ENCODE results near the gene FEM1B.

The FEM1B gene

DNA sequence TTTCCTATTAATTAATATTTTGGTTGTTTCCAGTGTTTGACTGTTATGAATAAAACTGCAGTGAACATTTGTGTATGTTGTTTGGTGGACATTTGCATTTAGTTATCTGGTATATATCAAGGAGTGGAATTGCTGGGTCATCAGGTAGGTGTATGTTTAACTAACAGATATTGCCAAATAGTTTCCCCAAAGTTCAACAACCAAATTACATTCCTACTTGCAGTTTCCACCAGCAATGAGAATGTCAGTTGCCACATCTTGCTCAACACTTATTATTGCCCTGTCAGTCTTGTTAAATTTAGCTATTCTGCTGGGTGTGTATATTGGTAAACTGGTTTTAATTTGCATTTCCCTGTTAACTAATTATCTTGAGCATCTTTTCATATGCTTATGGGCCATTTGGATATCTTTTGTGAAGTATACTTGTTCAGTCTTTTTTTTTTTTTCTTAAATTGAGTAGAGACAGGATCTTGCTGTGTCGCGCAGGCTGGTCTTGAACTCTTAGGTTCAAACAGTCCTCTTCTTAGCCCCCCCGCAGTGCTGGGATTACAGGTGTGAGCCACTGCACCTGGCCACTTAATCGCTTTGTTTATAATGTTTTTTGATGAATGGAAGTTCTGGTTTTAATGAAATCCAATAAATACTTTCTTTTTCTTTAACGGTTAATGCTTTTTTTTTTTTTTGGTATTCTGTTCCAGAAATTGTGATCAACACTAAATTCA is 7.9 kb downstream of the FEM1B start:
- DNase-seq (ENCODE audit: low read depth in 2 of 2) = no peak

DNA sequence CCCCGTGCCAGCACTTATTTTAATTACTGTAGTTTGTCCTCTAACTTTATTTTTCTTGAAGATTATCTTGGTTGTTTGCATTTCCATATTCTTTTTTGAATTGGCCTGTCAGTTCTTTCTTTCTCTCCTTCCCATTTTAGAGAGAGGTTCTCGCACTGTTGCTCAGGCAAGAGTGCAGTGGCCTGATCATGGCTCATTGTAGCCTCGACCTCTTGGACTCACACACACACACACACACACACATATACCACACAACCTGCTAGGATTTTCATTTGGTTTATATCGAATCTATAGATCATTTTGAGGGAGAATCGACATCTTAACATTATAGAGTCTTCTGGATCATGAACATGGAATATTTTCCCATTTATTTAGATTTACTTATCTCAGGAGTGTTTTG is 8.7 kb downstream of the FEM1B start:
- DNase-seq (ENCODE audit: low read depth in 2 of 2) = no peak

DNA sequence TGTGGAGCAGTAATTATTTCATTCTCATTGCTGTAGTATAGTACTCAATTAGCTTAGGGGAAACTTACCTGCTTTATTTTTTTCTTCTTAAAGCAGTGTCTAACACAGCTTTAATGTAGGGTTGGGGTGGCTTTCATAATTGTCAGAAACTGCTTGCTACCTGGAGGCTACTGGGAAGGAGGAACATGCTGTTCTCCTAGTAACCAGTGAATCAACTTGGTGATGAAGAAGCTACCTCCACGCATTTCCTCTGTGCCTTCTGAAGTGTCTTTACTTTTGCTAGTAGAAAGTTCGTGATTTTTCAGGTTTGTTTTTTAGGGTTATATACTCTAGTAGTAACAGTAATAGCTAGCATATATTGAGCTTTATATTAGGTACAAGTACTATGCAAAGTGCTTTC is 11.5 kb downstream of the FEM1B start:
- no peak for DNase-seq (ENCODE audit: low read depth in 2 of 2)

DNA sequence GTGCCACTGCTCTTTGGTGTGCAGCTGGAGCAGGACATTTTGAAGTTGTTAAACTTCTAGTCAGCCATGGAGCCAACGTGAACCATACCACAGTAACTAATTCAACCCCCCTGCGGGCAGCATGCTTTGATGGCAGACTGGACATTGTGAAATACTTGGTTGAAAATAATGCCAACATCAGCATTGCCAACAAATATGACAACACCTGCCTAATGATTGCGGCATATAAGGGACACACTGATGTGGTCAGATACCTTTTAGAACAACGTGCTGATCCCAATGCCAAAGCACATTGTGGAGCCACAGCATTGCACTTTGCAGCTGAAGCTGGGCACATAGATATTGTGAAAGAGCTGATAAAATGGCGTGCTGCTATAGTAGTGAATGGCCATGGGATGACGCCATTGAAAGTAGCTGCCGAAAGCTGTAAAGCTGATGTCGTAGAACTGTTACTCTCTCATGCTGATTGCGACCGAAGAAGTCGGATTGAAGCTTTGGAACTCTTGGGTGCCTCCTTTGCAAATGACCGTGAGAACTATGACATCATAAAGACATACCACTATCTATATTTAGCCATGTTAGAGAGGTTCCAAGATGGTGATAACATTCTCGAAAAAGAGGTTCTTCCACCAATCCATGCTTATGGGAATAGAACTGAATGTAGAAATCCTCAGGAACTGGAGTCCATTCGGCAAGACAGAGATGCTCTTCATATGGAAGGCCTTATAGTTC is 12.2 kb downstream of the FEM1B start:
- no peak for DNase-seq (ENCODE audit: low read depth in 2 of 2)

DNA sequence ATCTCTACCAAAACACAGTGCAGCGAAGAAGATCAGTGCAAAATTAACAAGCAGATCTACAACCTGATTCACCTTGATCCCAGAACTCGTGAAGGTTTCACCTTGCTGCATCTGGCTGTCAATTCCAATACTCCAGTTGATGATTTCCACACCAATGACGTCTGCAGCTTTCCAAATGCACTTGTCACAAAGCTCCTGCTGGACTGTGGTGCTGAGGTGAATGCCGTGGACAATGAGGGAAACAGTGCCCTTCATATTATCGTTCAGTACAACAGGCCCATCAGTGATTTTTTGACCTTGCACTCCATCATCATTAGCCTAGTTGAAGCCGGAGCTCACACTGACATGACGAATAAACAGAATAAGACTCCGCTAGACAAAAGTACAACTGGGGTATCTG is 13.2 kb downstream of the FEM1B start:
- DNase-seq (ENCODE audit: low read depth in 2 of 2) = no peak

DNA sequence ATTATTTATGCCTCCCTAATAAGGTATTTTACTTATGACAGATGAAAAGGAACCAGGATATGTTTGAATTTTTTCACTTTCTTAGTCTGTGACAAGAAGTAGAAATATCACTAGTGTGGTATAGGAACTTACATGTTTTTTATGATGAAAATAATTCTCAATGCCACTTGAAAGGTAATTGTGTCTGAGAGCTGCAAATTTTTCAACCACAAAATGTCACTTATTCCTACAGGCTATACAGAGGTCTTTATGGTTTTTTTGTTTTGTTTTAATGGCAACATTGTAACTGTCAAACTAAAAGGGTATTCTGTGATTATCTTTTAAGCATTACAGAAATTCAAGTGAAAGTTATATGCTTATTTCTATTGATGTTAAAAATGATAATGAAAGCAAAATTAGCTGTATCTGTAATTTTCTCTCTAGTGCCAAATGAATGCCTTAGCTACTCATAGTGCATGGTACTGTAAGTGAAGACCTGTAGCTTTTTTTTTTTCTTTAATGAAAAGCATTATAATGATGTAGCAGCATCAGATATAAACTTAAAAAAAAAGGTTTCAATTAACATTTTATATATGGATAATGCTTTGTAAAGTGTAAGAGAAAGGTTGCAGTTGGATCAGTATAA is 14.7 kb downstream of the FEM1B start:
- no peak for DNase-seq (ENCODE audit: low read depth in 2 of 2)

DNA sequence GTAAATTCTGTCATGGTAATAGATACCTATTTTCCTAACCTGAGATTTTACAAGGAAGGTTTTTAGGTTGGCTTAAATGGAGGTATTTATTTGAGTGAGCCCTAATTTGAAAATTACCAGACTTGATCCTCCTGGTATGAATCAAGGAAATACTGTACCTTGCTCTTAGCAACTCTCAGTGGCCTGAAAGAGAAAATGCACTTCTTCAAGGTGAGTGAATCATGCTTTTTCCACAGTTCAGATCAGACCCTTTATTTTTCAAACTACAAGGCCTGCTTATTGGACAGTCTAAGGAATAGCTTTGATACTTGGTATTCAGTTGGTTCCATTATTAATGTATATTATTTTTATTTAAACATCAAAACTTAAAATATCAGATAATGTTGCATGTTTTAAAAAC is 15.4 kb downstream of the FEM1B start:
- DNase-seq (ENCODE audit: low read depth in 2 of 2) = no peak

DNA sequence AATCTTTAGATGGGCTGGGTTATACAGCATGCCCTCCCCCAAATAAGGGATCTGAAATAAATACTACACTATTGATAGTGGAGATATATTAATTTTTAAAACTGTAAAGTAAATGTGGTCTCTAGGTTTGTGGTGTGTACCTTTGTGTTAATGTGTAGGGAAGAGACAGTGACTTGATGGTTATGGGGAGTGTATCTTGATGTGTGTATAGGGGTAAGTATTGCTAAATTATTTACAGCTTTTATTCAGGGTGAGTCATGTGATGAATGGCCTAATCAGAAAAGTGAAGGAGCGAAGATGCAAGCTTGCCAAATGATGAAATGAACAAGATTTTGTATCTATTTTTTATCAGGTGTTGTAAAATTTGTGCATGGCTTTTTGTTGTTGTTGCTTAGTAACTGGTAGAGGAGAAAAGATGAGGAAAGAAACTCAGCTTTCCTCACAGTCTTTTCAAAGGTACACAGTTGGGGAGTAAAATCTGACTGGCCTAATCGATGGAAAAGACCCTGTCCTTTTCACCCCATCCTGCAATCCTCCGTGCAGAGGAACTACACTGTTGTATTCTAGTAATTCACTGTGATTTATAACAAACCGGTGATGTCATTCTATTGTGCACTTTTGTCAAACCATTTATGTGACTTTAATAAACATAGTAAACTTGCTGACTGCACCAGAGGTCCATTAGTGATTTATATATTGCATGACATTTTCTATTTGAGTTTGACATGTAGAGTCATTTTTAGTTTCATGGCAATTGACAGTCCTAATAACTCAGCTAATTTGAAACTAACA is 17.7 kb downstream of the FEM1B start:
- DNase-seq (ENCODE audit: low read depth in 2 of 2) = no peak

DNA sequence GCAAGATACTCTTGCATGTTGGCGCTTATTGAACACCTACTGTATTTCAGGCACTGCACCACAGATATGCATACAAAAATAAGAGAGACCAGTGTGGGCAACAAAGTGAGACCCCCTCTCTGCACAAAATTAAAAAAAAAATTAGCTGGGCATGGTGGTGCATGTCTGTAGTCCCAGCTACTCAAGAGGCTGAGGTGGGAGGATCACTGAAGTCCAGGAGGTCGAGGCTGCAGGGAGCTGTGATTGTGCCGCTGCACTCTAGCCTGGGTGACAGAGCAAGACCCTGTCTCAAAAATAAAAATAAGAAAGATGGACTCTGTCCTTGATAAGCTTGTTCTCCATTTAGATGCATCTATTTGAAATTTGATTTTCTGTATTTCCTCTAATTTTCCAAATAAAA is 20.8 kb downstream of the FEM1B start:
- DNase-seq (ENCODE audit: low read depth in 2 of 2) = no peak

DNA sequence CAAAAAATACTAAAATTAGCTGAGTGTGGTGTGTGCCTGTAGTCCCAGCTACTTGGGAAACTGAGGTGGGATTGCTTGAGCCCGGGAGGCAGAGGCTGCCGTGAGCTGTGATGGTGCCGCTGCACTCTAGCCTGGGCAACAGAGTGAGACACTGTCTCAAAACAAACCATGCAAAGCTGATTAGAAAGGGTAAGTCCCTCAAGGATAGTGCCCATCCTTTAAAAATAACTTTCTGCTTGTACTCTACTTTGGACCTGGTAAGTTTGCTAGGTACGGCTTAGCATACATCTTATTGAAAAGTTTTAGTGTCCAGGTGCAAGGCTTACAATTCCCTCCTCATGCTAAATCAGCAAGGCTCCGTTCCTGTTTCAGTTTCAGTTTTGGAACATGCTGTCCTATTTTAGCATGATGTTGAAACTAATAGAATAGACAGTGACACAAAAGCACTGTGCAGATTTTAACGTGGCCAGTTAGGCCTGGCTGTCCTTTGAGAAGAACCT is 21.4 kb downstream of the FEM1B start:
- DNase-seq (ENCODE audit: low read depth in 2 of 2) = no peak

DNA sequence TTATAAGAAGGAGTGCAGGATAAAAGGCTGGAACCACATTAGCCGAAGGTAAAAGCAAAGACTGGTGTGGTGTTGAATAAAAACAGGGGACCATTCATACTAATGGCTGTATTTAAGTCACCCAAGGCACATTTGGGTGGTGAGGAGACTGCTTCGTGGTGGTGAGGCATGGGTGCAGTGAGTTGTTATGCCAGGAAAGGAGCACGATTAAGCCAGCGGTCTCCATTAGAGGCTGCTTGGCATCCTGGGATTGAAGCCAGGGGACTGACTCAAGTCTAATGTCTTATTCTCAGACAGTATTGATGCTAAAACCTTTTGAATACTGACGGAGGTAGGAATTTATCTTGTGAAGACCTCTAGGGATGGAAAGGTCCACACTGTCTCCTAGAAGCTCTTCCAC is 21.9 kb downstream of the FEM1B start:
- DNase-seq (ENCODE audit: low read depth in 2 of 2) = no peak

DNA sequence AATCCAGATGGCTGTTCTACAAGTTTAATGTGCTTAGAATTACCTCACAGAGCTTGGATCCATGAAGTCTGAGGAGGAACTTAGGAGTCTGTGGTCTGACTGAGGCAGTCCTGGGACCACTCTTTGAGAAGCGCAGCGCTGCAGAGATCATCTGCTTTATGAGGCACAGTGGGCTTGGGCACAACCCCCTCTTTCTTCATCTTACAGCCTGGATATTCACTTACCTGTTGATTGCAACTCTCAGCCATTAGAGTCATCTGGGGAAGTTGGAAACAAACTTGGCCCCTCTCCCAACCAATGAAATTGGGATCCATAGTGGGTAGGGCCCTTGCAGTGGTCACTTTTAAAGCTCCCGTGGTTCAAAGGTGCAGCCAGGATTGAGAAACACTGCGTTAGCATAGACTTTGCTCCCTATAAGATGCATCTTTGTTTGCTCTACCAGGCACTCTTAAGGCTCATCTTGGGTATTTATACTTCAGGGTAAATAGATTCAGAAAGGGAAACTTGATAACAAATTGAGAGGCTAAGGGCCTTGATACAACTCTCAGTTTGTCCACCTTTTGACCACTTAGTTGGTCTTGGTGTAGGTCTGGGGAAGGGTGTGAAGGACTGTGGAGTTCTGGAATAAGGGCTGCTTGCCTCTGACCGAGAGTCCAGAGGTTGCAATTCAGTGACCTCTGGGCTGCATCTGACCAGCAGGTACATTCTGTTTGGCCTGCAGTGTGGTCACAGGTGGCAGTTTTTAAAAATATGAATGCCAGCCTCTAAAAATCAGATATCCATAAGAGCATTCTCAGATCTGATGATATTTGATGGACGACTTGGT is 22.8 kb downstream of the FEM1B start:
- DNase-seq (ENCODE audit: low read depth in 2 of 2) = no peak

DNA sequence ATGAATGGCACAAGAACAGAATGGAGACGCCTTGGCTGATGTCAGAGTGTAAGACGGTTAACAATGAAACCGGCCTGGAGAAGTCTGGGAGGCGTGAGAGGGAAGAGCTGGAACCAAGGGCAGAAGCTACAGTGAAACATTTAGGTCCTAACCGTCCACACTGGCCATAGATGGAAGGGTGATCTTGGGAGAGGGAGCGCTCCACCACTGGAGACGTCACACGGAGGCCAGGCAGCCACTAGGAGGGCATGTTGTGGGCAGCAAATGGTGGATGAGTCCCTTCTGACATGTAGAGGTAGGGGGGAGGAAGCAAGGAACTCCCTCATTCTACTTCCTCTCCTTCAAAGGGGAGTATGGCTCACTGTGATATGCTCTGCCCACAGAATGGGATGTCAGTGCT is 23.8 kb downstream of the FEM1B start:
- no peak for DNase-seq (ENCODE audit: low read depth in 2 of 2)

DNA sequence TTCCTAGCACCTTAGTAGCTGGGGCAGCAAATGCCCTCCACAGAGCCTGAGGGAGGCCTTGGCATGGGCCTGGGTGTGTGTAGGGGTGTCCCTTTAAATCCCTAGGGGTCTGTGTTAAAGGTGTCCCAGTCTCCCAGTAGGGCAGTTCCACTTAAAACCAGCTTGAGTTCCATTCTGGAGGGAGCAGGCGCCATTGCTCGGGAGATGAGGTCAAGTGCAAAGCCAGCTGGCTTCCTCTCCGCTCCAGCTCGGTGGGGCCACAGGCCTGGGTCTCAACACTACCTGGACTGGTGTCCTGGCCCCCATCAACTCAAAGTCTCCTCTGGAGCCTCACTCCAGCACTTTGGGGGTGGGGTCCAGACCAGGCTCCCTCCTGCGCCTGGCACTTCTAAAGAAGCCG is 25.2 kb downstream of the FEM1B start:
- no peak for DNase-seq (ENCODE audit: low read depth in 2 of 2)

DNA sequence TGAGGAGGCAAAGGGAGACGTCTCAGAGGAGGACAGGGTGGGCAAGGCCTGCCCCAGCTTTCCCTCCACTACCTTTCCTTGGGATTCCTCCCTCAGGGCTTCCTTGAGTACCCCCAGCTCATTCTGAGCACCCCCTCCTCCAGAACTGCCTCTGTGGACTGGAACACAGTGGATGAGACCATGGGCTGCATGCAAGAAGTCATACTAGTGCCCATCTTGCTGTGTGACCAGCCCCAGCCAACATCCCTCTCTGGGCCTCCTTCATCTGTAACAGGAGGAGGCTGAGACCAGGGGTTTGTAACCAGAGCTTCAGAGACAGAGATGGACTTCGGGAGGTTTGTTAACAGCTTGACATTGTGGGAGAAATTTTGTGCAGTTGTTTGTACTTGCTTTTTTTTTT is 25.6 kb downstream of the FEM1B start:
- no peak for DNase-seq (ENCODE audit: low read depth in 2 of 2)

DNA sequence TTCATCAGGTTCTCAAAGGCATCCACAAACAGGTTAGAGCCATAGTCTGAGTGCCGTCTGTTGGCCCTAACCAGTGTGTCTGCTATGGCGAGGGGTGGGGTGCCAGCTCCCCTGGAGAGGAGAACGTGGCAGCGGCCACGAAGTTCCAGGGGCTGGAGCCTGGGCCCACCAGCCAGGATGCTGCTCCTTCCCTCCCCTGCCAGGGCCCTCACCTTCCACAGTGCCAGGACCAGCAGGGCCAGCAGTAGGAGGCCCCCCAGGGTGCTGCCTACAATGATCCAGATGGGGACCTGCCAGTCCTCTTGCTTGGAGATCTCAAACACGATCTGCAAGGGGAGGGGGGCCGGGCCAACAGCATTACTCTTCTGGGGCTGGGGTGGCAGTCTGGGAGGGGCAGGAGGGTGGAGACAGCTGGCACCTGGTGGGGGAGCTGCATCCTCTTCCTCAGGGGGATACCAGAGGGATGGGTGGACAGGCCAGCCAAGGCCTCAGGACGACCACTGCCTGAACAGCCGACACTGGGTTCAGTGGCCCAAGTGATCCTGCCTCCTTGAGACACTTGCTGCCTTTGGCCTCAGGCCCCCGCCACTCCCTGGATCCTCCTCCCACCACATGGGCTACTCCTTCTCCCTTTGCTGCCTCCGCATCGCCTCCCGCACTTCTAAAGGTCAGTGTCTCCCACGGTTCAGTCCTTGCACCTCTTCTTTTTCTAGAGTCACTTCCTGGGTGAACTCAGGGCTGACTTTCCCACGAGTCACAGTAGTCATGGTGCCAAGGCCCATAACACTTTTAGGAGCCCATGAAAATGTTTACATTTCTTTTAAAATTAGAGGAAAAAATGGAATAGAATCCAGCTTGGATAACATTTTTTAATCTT is 26.3 kb downstream of the FEM1B start:
- no peak for DNase-seq (ENCODE audit: low read depth in 2 of 2)

DNA sequence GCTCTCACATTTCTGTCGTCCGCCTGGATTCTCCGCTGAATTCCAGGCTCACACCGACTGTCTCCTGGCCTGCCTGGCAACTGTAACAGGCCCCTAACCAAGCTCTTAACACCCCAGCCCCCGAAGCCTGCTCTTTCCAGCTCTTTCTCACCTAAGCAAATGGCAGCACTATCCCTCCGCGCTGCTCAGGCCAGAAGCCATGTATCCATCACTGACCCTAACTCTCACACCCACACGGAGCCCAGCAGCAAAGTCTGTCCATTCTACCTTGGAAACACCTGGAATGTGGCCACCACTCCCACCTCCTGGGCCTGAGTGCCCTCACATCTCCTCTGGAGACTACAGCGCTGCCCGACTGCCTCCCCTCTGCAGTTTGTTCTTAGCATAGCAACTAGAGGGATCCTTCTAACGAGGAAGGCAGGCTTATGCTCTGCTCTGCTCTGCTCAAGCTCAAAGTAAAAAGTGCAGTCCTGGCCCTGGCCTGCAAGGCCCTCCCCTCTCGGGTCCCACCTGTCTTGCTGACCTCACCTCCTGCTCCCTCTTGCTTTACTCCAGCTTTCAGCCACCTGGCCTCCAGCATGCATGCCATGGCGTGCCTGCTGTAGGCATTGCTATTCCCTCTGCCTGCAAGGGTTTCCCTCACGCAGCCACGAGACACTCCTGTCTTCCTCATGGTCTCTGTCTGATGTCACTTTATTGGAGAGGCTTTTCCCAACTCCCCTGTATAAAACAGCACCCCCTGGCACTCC is 27.2 kb downstream of the FEM1B start:
- DNase-seq (ENCODE audit: low read depth in 2 of 2) = no peak

DNA sequence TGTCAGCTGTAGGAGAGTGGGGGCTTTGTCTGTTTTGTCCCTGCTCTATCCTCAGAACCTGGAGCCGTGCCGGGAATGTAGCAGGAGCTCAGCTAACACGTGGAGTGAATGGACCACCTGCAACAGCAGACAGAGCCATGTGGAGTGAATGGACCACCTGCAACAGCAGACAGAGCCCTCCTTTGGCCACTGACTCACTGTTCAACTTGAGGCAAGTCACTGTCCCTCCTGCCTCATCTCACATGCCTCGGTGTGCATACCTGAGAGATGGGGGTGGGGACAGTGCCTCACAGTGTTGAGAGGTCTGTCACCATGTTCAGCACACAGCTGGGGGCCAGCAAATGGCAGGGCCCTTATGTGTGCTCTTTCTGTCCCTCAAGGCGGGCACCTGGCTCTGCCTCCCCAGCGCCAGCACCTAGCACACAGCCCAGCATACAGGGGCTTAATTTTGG is 27.9 kb downstream of the FEM1B start:
- DNase-seq (ENCODE audit: low read depth in 2 of 2) = no peak

DNA sequence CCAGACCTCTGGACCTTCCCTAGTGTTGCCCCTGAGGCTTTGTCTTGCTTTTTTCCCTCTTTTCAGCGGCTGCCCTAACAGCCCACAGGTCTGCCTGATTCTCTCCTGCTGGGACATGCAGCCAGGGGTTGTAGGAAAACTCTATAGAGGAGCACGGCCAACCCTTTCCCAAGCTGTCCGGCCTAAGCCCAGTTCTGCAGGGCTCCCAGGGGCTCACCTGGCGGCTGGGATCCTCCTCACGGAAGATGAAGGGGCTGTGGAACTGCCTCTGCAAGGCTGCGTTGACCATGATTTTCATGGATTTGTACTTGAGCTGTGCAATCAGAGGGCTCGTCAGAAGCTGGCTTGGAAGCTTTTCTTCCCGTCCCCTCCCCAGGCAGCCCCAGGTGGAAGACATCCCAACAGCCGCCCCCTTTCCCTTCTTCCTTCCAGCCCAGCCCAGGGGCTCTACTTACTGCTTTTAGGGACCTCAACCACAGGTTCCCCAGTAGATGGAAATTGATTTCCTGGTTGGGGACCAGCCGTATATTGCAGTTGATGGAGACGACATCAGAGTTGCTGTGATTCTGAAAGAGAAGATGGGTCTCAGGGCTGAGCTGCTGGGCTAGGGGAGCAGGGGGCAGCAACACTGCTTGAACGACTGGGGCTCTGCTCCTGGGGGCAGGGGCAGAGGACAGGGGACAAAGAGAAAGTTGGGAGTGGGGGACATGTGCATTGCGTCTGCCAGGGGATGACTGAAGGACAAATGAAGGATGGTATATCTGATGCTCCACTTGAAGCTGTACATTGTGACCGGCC is 29.8 kb downstream of the FEM1B start:
- no peak for DNase-seq (ENCODE audit: low read depth in 2 of 2)

All from stimulated activated CD8-positive, alpha-beta memory T cell treated with anti-CD3 and anti-CD28 coated beads, Interleukin-2, amount 100 ng/mL, for 48 hours (primary cell).